ENCODE data around the gene MXRA7.
"Not testable (repeated sequence)": the region's sequence is repeated elsewhere in the genome, so short reads cannot be mapped to it uniquely, and the experiment has no call there.

Gene MXRA7

GRCh38 chr17:76735006-76735405 is 24.2 kb upstream of the MXRA7 start:
- DNase-seq: no peak

DNA sequence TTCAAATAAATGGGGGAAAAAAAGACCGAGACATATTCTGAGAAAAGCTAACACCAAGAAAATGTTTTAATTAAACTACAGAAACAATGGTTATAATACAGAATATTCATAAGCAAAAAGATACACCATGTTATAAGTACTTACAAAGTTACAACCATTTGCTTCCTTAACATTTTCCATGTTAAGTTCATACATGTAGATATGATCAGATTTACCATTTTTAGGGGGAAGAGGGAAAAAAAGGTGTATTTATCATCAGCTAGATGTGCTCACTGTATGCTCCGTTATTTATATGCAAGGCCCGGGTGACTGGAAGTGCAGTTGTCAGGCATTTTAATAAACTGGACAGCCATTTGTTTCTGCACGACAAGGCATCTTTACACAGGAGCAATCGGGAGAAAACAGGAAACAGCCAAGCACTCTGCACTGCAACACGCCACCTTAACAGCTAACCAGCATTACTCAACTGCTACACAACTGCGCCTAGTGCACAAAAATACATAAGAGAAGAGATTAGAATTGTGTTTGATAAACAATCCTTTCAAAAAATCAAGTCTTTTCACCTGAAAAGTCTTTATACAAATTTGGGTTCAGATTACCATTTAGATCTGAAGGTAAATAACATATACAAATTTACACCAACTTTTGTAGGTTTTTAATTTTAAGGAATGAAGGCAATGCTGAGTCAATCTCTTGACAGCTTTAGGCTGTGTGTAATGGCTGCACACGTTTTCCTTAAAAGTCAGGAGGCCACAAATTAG is 23.5 kb upstream of the MXRA7 start:
- DNase-seq: no peak

- peak in 1 of 2 experiments; percentile 43 for DNase-seq
These were observed 22.8 kb upstream of the MXRA7 start for GRCh38 chr17:76733618-76733957.

GRCh38 chr17:76732734-76733617 is 22.2 kb upstream of the MXRA7 start:
- peak in 1 of 2 experiments; percentile 50 for DNase-seq

GRCh38 chr17:76731800-76732733 is 21.3 kb upstream of the MXRA7 start:
- DNase-seq: not testable (repeated sequence)

- DNase-seq: no peak
These were observed 17.1 kb upstream of the MXRA7 start for GRCh38 chr17:76727745-76728456.

- peak; percentile 70 to 78 for DNase-seq
These were observed 16.3 kb upstream of the MXRA7 start, which contains the start of gene METTL23 for GRCh38 chr17:76726776-76727718. Gene METTL23, plus strand, starts transcription at chr17:76726839. Its CDS starts 2,872 bp downstream, at chr17:76729711.

GRCh38 chr17:76726231-76726775 is 15.5 kb upstream of the MXRA7 start, which contains the start of gene JMJD6:
Gene JMJD6, minus strand, starts transcription at chr17:76726606. Its CDS starts 131 bp downstream, at chr17:76726475.
- DNase-seq: peak; percentile 99

- DNase-seq: peak; percentile 65 to 75
These were observed 14.9 kb upstream of the MXRA7 start for GRCh38 chr17:76725580-76726230.

- DNase-seq: no peak
These were observed 13.0 kb upstream of the MXRA7 start for GRCh38 chr17:76723812-76724211.

DNA sequence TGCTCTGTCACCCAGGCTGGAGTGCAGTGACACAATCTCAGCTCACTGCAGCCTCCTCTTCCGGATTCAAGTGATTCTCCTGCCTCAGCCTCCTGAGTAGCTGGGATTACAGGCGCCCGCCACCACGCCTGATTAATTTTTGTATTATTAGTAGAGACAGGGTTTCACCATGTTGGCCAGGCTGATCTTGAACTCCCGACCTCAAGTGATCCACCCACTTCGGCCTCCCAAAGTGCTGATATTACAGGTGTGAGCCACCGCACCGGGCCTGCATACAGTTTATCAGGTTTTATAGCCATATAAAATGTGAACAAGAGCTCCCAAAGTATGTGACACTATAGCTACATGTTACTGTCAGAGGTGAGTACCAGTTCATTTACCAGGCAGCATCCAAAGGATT is 12.2 kb upstream of the MXRA7 start:
- DNase-seq: not testable (repeated sequence)

GRCh38 chr17:76722279-76722678 is 11.5 kb upstream of the MXRA7 start:
- no peak for DNase-seq

DNA sequence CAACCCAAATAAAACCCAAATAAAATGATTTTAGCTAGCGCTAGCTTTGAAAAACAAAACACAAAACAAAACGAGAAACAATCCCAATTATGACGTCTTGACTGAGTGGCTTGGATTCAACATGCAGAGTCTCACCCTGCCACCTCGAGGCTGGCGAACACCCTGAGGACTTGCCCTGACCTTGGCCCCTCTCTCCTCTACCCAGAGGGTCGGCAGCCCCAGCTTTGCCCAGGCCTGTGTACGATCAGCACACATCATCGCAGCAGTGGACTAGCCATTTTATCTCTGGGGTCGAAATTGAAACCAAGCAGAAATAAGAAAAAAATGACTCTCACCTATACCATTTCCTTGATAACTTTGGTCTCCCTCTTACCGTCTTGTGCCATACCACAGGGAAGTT is 10.7 kb upstream of the MXRA7 start:
- DNase-seq: no peak

GRCh38 chr17:76720941-76721340 is 10.2 kb upstream of the MXRA7 start:
- no peak for DNase-seq

DNA sequence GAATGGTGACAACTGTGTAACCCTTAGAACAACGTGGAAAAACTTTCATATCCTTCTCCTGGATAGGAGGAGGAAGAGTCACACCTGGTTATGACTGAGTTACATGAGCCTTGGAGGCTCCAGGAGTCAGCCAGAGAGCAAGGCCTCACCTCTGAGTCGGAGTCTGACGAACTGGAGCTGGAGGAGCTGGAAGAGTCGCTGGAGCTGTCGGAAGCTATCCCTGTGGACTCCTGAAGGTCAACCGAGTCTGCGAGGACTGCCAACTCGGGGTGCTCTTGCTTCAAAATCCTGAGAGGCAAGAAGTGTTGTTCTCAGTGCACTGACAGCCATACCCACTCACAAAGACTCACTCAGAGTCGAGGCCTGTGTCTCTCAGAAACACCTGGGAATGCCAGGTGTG is 9.4 kb upstream of the MXRA7 start:
- DNase-seq: no peak

- no peak for DNase-seq
These were observed 7.8 kb upstream of the MXRA7 start for GRCh38 chr17:76718516-76718915.

GRCh38 chr17:76716839-76717215 is 6.1 kb upstream of the MXRA7 start:
- DNase-seq: no peak

- DNase-seq: peak in 1 of 2 experiments; percentile 52
These were observed 5.5 kb upstream of the MXRA7 start for GRCh38 chr17:76716146-76716838.

DNA sequence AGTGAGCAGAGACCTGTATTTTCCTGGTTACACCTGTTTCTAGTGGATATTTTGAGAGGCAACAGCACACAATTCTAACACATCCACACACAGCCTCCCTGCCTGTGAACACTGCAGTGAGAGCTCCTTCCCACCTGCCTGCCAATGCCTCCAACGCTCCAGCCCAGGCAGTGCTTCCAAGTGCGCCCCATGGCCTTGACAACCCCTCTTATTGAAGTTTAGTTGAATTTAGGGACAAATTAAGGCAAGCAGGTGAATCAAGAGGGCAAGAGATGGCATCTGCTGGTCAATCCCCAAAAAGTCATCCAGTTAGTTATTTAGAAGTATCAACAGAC is 4.7 kb upstream of the MXRA7 start:
- no peak for DNase-seq

Measured in NCI-H524 (cell line).